OCI-LY1 (cell line): ENCODE measurements around the gene ARHGAP28.

Experiments
- EZH2 ChIP-seq: fragments of 200-600 bp; sonication (generic), shearing (Covaris generic); IDR thresholded peaks from 2 replicates; pipeline ENCODE4 v1.8.0; 2017; ENCODE audit warnings: borderline replicate concordance, mixed run types, mild to moderate bottlenecking, antibody characterized with exemption, low read length, moderate library complexity, mixed read lengths
- TF ChIP-seq, protein P1 (sequence below): fragments of 200-600 bp; sonication (generic), shearing (Covaris generic); IDR thresholded peaks from 2 replicates; pipeline ENCODE4 v1.5.1; 2017; ENCODE audit warnings: mild to moderate bottlenecking, antibody characterized with exemption, low read length, moderate library complexity, mixed read lengths

GRCh38 chr18:6728331-6728730, 1.2 kb upstream of the ARHGAP28 start:
- TF ChIP-seq, protein P1, sequence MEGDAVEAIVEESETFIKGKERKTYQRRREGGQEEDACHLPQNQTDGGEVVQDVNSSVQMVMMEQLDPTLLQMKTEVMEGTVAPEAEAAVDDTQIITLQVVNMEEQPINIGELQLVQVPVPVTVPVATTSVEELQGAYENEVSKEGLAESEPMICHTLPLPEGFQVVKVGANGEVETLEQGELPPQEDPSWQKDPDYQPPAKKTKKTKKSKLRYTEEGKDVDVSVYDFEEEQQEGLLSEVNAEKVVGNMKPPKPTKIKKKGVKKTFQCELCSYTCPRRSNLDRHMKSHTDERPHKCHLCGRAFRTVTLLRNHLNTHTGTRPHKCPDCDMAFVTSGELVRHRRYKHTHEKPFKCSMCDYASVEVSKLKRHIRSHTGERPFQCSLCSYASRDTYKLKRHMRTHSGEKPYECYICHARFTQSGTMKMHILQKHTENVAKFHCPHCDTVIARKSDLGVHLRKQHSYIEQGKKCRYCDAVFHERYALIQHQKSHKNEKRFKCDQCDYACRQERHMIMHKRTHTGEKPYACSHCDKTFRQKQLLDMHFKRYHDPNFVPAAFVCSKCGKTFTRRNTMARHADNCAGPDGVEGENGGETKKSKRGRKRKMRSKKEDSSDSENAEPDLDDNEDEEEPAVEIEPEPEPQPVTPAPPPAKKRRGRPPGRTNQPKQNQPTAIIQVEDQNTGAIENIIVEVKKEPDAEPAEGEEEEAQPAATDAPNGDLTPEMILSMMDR, result no peak
- no peak for TF ChIP-seq EZH2
